ENCODE measurements around the gene EML4. TPM values are rescaled to one million over a fixed set of nuclear protein-coding genes. Genes with fewer than 3 reads are reported as not detected.
"Not testable (repeated sequence)": the region's sequence is repeated elsewhere in the genome, so short reads cannot be mapped to it uniquely, and the experiment has no call there.

The EML4 gene, protein sequence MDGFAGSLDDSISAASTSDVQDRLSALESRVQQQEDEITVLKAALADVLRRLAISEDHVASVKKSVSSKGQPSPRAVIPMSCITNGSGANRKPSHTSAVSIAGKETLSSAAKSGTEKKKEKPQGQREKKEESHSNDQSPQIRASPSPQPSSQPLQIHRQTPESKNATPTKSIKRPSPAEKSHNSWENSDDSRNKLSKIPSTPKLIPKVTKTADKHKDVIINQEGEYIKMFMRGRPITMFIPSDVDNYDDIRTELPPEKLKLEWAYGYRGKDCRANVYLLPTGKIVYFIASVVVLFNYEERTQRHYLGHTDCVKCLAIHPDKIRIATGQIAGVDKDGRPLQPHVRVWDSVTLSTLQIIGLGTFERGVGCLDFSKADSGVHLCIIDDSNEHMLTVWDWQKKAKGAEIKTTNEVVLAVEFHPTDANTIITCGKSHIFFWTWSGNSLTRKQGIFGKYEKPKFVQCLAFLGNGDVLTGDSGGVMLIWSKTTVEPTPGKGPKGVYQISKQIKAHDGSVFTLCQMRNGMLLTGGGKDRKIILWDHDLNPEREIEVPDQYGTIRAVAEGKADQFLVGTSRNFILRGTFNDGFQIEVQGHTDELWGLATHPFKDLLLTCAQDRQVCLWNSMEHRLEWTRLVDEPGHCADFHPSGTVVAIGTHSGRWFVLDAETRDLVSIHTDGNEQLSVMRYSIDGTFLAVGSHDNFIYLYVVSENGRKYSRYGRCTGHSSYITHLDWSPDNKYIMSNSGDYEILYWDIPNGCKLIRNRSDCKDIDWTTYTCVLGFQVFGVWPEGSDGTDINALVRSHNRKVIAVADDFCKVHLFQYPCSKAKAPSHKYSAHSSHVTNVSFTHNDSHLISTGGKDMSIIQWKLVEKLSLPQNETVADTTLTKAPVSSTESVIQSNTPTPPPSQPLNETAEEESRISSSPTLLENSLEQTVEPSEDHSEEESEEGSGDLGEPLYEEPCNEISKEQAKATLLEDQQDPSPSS
- total RNA-seq: 10 to 100 TPM; 20.8 to 29.8 (median 25.3) TPM

DNA sequence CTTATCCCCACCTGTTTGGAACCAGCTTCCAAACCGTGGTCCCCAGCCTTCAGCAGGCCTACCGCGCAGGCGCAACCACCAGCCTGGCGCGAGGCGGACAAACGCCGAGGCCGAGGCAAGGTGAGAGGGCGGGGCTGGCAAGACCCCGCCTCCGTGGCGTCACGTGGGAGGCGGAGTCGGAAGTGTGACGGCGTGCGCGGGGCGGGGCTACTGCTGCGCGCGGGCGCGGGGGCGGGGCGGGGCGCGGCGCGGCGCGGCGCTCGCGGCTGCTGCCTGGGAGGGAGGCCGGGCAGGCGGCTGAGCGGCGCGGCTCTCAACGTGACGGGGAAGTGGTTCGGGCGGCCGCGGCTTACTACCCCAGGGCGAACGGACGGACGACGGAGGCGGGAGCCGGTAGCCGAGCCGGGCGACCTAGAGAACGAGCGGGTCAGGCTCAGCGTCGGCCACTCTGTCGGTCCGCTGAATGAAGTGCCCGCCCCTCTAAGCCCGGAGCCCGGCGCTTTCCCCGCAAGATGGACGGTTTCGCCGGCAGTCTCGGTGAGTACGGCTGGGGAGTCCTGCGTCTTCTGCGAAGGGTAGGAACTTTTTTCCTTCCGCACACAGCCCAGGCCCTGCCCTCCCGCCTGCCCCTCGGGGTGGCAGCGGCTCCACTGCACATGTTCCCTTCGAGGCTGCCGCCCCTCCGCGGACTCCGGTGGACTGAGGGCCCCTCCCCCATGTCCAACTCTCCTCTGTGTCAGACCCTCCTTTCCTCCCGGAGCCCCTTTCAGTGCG lies at the start of gene EML4:
Gene EML4 (plus strand): TSS at position 254 of the 774 bp plus-strand sequence. CDS start 259 bp downstream, at position 513.
- H3K9me3 ChIP-seq: no peaks in the 10 kb centered on the region
- peak; percentile 89 for DNase-seq (ENCODE audit: low spot score in 2 of 2)
- WGBS, 2 donors: 0 to 1% methylated on average over 12 to 35 of the region's 88 CpGs
- H3K27ac ChIP-seq: peak within 1 kb of the TSS; percentile 84 to 95 (median 92)
- H3K4me1 ChIP-seq: peaks cover 0 to 40% (median 23%) of the 10 kb centered on the region in 4 donors
- TF ChIP-seq EP300 (IDR thresholded peaks at IDR 0.05) (peak in 1 of 2 donors; percentile 83), POLR2A (IDR thresholded peaks at IDR 0.05) (peak; percentile 58 to 89)
- TF ChIP-seq, protein P1, sequence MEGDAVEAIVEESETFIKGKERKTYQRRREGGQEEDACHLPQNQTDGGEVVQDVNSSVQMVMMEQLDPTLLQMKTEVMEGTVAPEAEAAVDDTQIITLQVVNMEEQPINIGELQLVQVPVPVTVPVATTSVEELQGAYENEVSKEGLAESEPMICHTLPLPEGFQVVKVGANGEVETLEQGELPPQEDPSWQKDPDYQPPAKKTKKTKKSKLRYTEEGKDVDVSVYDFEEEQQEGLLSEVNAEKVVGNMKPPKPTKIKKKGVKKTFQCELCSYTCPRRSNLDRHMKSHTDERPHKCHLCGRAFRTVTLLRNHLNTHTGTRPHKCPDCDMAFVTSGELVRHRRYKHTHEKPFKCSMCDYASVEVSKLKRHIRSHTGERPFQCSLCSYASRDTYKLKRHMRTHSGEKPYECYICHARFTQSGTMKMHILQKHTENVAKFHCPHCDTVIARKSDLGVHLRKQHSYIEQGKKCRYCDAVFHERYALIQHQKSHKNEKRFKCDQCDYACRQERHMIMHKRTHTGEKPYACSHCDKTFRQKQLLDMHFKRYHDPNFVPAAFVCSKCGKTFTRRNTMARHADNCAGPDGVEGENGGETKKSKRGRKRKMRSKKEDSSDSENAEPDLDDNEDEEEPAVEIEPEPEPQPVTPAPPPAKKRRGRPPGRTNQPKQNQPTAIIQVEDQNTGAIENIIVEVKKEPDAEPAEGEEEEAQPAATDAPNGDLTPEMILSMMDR (IDR thresholded peaks at IDR 0.05): peak in 1 of 5 experiments; percentile 9
- H3K27me3 ChIP-seq: no peaks in the 10 kb centered on the region
- H3K36me3 ChIP-seq: no peaks in the 10 kb centered on the region
- H3K4me3 ChIP-seq: peak within 1 kb of the TSS; percentile 87 to 95 (median 92)

DNA sequence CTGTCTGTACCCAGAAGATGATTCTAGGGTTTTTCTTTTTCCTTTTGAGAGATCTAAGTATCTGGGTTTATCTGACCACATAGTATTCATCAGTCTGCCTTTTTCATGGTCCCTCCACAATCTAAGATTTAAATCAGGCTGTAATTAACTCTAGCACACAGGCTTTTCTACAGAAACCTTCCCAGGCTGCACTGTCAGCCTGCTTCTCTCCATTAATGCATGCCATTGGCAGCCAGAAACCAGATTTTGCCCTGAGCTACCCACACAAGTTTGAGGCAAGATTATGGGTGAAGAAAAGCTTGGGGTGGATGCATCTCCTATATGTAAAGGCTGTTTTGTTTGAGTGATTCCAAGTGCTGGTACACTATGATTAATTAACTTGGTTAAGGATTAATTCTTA lies 45.7 kb upstream of the EML4 start:
- no peak for DNase-seq (ENCODE audit: low spot score in 2 of 2)
- H3K36me3 ChIP-seq: no peaks in the 10 kb centered on the region
- TF ChIP-seq EP300 (IDR thresholded peaks at IDR 0.05) (no peak), POLR2A (IDR thresholded peaks at IDR 0.05) (no peak)
- TF ChIP-seq, protein P1 (IDR thresholded peaks at IDR 0.05): no peak
- H3K27ac ChIP-seq: peak overlapping the region in 1 of 4 donors; percentile 45
- H3K4me3 ChIP-seq: no peak overlapping the region
- H3K9me3 ChIP-seq: no peaks in the 10 kb centered on the region
- H3K4me1 ChIP-seq: peaks cover 0 to 23% (median 10%) of the 10 kb centered on the region in 4 donors
- no peaks in the 10 kb centered on the region for H3K27me3 ChIP-seq

DNA sequence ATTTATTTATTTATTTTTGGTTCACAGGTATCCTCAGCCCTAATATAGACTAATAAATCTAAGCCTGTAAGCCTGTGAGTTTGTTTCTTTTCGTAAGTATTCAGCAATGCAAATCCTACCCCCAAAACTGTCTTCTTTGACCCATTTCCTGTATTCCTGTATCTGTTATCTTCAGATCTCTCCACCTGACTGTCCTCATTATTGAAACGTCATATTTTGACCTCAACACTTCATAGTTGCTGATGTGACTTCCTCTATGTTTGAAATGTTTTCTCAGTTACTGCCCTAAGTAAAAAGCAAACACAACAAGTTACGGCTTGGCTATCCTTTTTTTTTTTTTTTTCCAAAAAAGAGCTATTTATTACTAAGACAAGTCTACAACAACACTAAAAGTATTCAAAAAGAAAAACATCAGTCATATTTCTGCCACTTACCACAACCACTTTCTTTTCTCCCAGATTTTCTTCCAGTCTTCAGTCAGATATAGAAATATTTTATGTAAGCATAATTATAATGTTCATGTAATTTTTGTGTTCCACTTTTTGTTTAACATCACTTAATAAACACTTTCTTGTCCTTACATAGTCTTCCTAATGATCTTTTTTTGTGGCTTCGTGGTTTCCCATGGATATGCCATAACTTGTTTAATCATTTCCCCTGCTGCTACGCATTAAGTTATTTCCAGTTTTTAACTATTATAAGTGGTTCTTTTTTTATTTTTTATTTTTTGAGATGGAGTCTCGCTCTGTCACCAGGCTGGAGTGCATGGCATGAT lies 45.0 kb upstream of the EML4 start:
- Histone ChIP-seq H3K4me1 (peaks cover 0 to 26% (median 12%) of the 10 kb centered on the region in 4 donors), H3K27me3 (no peaks in the 10 kb centered on the region), H3K27ac (peak overlapping the region in 1 of 4 donors; percentile 45), H3K36me3 (no peaks in the 10 kb centered on the region), H3K4me3 (no peak overlapping the region), H3K9me3 (no peaks in the 10 kb centered on the region)
- DNase-seq (ENCODE audit: low spot score in 2 of 2): no peak
- TF ChIP-seq POLR2A (IDR thresholded peaks at IDR 0.05) (no peak), EP300 (IDR thresholded peaks at IDR 0.05) (no peak)
- TF ChIP-seq, protein P1 (IDR thresholded peaks at IDR 0.05): no peak
- 69 to 72% methylated on average over 6 of the region's 6 CpGs for WGBS, 2 donors

DNA sequence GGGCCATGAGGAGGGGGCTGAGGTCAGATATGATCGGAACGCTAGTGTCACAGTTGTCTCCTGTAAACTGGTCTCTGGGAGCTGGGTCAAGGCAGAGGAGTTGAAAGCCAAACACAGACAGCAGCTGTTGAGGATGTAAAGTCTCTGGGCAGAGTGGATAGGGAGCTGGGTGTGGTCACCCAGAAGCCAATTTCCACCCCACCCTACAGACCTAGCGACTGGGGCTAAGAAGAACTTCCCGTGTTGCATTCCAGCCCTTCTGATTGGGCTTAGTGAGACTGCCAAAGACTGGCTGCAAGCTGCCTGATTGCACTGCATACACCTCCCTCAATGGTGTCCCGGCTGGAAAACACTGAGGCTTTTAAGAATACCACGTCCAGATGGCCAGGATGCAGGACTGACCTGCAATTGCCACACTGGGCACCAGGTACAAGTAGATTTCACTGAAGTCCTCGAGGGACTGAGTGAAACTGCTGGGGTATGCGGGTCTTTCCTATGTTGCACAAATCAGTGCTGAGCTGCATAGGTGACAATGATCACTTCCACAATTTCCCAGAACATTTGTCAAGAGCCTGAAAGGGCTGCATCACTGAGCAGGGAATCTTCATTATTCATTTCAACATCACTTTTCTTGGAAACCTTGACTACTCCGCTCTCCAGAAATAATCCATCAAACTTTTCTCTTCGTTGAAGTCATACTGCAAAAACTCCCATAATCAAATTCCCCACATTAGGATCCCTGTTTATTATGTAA lies 43.1 kb upstream of the EML4 start:
- TF ChIP-seq, protein P1 (IDR thresholded peaks at IDR 0.05): no peak
- TF ChIP-seq EP300 (IDR thresholded peaks at IDR 0.05) (peak in 1 of 2 donors; percentile 17), POLR2A (IDR thresholded peaks at IDR 0.05) (no peak)
- H3K27ac ChIP-seq: peak overlapping the region in 1 of 4 donors; percentile 45
- H3K4me3 ChIP-seq: no peak overlapping the region
- no peaks in the 10 kb centered on the region for H3K27me3 ChIP-seq
- H3K9me3 ChIP-seq: no peaks in the 10 kb centered on the region
- peaks cover 0 to 30% (median 14%) of the 10 kb centered on the region in 4 donors for H3K4me1 ChIP-seq
- H3K36me3 ChIP-seq: no peaks in the 10 kb centered on the region
- WGBS, 2 donors: 45% methylated on average over 10 of the region's 10 CpGs
- DNase-seq (ENCODE audit: low spot score in 2 of 2): no peak

DNA sequence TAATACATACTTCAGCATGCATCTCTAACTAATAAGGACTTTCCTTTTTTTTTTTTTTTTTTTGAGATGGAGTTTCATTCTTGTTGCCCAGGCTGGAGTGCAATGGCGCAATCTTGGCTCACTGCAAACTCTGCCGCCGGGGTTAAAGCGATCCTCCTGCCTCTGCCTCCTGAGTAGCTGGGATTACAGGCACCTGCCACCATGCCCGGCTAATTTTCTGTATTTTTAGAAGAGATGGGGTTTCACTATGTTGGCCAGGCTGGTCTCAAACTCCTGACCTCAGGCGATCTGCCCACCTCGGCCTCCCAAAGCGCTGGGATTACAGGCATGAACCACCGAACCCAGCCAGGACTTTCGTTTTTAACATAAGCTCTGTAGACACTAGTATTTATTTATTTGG lies 42.3 kb upstream of the EML4 start:
- not testable (repeated sequence) for H3K27me3 ChIP-seq; H3K36me3 ChIP-seq; DNase-seq (ENCODE audit: low spot score in 2 of 2); H3K27ac ChIP-seq; H3K4me3 ChIP-seq; H3K9me3 ChIP-seq
- peaks cover 0 to 31% (median 15%) of the 10 kb centered on the region in 4 donors for H3K4me1 ChIP-seq
- WGBS, 2 donors: 84 to 92% methylated on average over 10 of the region's 10 CpGs

Measured in tibial nerve (tissue), 4 donors.